GM23338 (cell line): ENCODE data around the gene TYSND1. TPM values are rescaled to one million over a fixed set of nuclear protein-coding genes. Genes with fewer than 3 reads are reported as not detected.

ENCODE experiments used
- polyA plus RNA-seq: library from polyadenylated mRNA; unstranded; fragments of >200 nt; fragmentation: Nextera tagmentation; extraction: Ambion mirVana; gene quantifications from 2 replicates; pipeline ENCODE4 v1.2.1, GENCODE V29; 2016
- total RNA-seq: library from RNA; depleted of rRNA; stranded (reverse); fragments of >200 nt; shearing (Covaris generic); gene quantifications from 2 replicates; pipeline ENCODE4 v1.2.3, GENCODE V29; 2014; rRNA removed

Gene TYSND1
- total and polyA plus RNA-seq, 2 experiments from 2014 or later = 5.2 to 19.5 TPM

Other genes starting within 250 kb of the TYSND1 start
- gene MACROH2A2, start 93.9 kb downstream of the TYSND1 start, total RNA-seq = 16.2 and 17.6 TPM in 2 replicates
- gene MACROH2A2, start 93.9 kb downstream of the TYSND1 start, polyA plus RNA-seq = 11.6 and 12.5 TPM in 2 replicates
- 3.1 and 3.2 TPM in 2 replicates for gene AIFM2, start 13.9 kb downstream of the TYSND1 start, total RNA-seq
- gene AIFM2, start 13.9 kb downstream of the TYSND1 start, polyA plus RNA-seq = 1.7 and 3.6 TPM in 2 replicates
- 71.5 and 84.8 TPM in 2 replicates for gene SAR1A, start 23.8 kb upstream of the TYSND1 start, total RNA-seq
- gene SAR1A, start 23.8 kb upstream of the TYSND1 start, polyA plus RNA-seq = 58.1 and 68.1 TPM in 2 replicates
- 135 and 178 TPM in 2 replicates for gene PPA1, start 86.7 kb upstream of the TYSND1 start, total RNA-seq
- 206 and 228 TPM in 2 replicates for gene PPA1, start 86.7 kb upstream of the TYSND1 start, polyA plus RNA-seq
- 0.03 and 0.08 TPM in 2 replicates for gene NPFFR1, start 137.3 kb upstream of the TYSND1 start, total RNA-seq
- 0.05 TPM in 1 of 2 replicates, not detected in the other for gene NPFFR1, start 137.3 kb upstream of the TYSND1 start, polyA plus RNA-seq
- 43.3 and 43.9 TPM in 2 replicates for gene LRRC20, start 235.9 kb upstream of the TYSND1 start, total RNA-seq
- gene LRRC20, start 235.9 kb upstream of the TYSND1 start, polyA plus RNA-seq = 5.9 and 7.1 TPM in 2 replicates